Pulmonary artery endothelial cell (primary cell): Measurements from ENCODE around the gene IFNA7. TPM values are rescaled to one million over a fixed set of nuclear protein-coding genes. Genes with fewer than 3 reads are reported as not detected.
"Not testable (repeated sequence)": the region's sequence is repeated elsewhere in the genome, so short reads cannot be mapped to it uniquely, and the experiment has no call there.

Experiments
- DNase-seq: peaks from one replicate; pipeline ENCODE4 v3.0.0-alpha.2; 2011; ENCODE audit warnings: low read depth, low spot score
- total RNA-seq: library from RNA; depleted of rRNA; stranded (reverse); fragments of >200 nt; gene quantifications from 2 replicates; pipeline ENCODE4 v1.2.3, GENCODE V29; 2014

The IFNA7 gene
- total RNA-seq, 1 donor from 2014 or later = not detected

DNA sequence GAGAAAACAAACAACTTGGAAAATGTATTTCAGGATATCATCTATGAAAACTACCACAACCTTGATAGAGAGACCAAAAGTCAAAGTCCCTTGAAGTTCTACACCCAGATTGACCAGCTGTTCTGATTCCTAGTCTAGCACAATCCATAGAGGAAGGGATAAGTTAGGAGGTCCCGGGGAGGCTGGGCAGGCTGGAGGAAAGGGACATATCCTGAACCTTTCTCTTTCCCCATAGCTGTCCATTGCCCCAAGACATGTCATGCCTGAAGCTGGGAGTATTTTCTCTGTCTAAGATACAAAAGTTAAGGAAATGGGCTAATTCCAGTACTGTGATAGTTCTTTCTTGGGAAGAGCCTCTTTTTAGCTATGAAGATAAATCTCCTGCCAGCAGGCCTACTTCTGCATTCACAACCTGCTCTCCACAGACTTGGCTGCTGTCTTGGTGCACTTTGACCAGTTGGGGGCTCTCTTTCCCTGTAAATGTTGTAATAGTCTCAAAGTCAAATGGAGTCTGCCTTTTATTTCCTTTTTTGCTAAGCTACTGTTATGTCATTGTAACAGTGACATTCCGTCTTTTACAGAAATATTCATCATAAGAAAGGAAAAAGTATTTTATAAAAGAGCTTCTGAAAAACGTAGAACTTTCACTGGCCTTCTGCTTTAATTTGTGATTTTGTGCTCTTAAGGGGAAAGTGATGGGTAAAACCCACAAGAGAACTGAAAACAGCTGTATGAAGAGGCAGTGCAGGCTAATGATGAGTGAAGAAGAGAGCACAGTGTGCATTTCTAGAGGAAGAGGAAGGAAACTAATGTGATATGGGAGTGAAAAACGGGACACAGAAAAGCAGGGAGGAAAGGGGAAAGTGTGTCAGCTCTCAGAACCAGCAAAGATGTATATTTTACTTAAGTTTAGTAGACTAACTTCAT is 18.9 kb downstream of the IFNA7 start:
- DNase-seq = not testable (repeated sequence)

DNA sequence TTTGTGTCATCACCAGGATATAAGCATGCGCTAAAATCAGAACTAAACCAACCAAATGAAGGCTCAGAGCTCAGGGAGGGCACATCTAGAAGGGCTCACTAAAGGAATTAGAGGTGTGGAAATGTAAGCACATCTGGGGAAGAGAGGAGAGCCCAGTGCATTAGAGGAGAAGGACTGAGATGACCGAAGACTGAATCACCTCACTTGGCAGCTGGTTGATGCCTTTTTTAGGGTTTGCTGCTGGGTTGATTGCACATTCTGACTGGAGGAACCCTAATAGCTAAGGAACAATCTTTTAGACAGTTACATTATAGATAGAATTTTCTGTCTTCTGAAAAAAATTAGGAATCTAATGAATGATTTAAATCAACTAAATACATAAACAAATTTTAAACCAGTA is 27.3 kb downstream of the IFNA7 start:
- DNase-seq = no peak

DNA sequence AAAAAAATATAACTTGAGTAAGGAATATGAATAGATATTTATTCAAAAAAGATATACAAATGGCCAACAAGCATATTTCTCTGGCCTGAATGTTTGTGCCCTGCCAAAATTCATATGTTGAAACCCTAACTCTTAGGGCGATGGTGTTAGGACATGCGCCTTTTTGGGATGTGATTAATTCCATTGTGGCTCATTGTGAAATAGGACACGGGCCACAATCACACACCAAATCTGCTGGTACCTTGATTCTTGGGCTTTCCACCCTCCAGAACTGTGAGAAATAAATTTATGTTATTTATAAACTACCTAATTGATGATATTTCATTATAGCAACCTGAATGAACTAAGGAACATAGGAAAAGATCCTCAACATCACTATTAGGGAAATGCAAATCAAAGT is 29.8 kb downstream of the IFNA7 start:
- no peak for DNase-seq

DNA sequence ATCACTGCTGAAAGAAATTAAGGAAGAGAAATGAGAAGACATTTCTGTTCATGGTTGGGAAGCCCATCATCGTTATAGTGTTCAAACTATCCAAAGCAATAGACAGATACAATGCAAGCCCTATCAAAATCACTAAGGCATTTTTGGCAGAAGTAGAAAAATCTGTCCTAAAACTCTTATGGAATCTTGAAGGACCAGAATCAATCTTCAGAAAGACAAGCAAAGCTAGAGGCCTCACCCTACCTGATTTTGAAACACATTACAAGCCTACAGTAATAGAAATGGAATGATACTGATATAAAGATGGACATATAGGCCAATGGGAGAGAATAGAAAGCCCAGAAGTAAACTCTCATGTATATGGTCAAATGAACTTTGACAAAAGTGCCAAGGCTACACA is 30.7 kb downstream of the IFNA7 start:
- DNase-seq = no peak

DNA sequence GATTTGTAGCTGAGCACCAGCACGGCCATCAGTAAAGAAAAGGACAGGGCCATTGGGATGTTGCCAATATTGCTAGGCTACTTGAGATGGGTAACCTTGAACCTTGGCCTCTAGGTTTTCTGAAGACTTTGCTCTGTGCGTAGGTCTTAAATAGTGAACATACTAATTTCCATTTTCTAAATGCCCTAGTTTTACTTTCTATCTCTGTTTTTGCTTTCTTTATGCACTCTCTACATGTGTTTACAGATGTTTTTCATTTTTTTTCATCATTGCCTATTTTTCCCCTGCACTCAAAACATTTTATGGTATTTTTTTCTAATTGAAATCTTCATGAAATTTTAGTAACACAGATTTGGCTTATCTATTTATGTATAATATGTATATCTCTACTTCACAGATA is 35.4 kb downstream of the IFNA7 start, which contains the start of gene IFNA21:
Gene IFNA21 (minus strand): TSS at position 101 of the 400 bp plus-strand sequence. CDS start 48 bp downstream, at position 53.
- not testable (repeated sequence) for DNase-seq

DNA sequence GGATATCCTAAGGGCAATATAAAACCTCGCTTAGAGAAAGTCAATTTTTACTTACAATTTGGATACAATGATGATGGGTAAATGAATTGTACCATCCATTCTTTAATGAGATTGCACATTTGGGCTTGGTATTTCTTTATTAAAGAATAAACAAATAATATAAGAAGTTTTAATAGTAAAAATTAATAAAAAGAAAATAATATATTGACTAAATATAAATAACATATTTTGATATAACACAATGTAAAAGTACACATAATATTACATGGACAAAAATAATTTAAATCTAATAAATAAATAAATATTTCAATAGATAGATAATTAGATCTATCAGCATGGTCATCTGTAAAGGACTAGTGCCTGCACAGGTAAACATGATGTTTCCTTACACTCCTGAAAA is 36.5 kb downstream of the IFNA7 start:
- DNase-seq = no peak

DNA sequence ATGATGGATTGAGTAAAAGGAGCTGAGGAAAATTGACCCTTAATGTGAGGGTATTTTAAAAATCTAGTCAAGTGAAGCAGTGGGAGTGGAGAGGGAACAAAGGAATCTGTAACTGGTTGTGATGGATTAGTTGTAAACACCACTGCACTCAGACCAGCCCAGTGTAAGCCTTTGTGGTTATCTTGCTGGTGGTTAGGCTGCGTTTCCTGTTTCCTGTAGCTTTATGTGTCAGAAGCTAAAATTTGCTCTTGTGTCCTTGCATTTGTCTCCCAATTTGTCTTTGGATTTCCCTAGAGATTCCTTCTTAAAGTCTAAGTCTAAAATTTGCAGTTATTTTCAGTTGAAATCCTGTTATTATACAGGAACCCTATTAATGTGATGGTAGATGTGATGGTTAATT is 41.8 kb downstream of the IFNA7 start:
- DNase-seq = no peak

DNA sequence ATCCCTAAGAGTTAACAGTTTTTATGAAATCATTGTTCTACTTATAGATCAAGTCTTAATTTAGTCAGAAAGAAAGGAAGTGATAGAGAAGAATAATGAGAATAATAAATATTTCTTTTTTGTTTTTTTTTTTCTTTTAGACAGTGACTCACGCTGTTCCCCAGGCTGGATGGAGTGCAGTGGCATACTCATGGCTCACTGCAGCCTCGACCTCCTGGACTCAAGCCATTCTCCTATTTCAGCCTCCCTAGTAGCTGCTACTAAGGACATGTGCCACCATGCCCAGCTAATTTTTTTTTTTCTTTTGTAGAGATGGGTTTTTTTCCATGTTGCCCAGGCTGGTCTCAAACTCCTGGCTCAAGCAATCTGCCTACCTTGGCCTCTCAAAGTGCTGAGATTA is 46.5 kb downstream of the IFNA7 start:
- no peak for DNase-seq

DNA sequence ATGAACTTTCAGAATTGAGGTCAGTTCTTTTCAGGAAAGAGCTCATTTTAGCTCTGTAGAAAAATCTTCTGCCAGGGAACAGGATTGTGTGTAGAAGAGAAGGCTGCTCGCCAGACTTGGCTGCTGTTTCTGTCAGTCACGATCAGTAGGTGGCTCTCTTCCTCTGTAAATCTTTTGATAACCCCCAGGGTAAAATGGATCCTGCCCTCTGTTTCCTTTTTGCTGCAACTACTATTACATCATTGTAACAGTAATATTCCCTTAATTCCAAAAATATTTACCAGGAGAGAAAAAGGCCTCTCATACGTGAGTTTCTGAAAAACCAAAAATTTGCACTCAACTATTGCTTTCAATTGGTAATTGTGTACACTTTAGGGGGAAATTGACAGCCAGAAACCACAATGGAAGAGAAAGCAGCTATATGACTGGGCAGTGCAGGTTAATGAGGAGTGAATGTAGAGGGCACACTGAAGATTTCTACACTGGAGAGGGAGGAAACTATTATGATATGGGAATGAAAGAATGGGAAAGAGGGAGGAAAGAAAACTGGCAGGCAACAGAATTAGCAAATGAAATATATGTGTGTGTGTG is 47.9 kb downstream of the IFNA7 start:
- peak; percentile 17 for DNase-seq

DNA sequence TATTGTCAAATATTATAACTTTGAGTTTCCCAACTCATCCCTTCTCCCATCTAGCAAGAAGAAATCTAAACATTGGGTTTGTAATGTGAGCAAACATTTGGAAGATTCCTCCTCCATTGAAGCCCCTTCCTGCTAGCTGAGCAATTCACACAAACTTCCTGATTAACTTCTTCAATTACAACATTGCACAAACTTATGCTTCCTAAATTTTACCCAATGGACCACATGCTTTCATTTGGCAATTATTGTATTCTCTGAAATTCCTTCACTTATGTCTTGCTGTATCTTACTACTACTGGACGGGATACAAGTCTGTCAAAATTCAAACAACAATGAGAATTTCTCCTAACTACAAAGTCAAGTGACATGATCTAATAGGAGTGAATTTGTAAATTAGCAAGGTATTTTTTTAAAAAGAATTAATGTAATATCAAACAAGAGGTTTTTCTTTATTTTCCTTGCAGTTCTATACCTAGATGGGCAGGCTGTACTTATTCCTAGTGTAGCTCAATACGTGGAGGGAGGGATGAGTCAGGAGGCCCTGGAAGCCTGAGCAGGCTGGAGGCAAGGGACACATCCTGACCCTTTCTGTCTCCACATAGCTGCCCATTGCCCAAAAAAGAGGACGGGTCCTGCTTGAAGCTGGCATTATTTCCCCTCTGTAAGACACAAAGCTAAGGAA is 48.5 kb downstream of the IFNA7 start:
- DNase-seq = no peak

Other genes starting within 250 kb of the IFNA7 start
- gene HACD4, start 170.6 kb downstream of the IFNA7 start, total RNA-seq = 0.99 and 1.6 TPM in 2 replicates
- gene IFNB1, start 124.3 kb downstream of the IFNA7 start, total RNA-seq = not detected in 2 replicates
- not detected in 2 replicates for gene IFNW1, start 60.4 kb downstream of the IFNA7 start, total RNA-seq
- not detected in 2 replicates for gene IFNA21, start 35.5 kb downstream of the IFNA7 start, total RNA-seq
- gene IFNA4, start 14.6 kb downstream of the IFNA7 start, total RNA-seq = not detected in 2 replicates
- gene IFNA10, start 4.9 kb upstream of the IFNA7 start, total RNA-seq = not detected in 2 replicates
- gene IFNA16, start 15.1 kb upstream of the IFNA7 start, total RNA-seq = not detected in 2 replicates
- not detected in 2 replicates for gene IFNA17, start 26.0 kb upstream of the IFNA7 start, total RNA-seq
- not detected in 2 replicates for gene IFNA14, start 37.8 kb upstream of the IFNA7 start, total RNA-seq
- not detected in 2 replicates for gene IFNA5, start 103.1 kb upstream of the IFNA7 start, total RNA-seq
- gene KLHL9, start 133.2 kb upstream of the IFNA7 start, total RNA-seq = 33.4 and 35.1 TPM in 2 replicates
- not detected in 2 replicates for gene IFNA6, start 148.7 kb upstream of the IFNA7 start, total RNA-seq
- not detected in 2 replicates for gene IFNA13, start 165.9 kb upstream of the IFNA7 start, total RNA-seq
- not detected in 2 replicates for gene IFNA2, start 183.2 kb upstream of the IFNA7 start, total RNA-seq
- not detected in 2 replicates for gene IFNA8, start 206.9 kb upstream of the IFNA7 start, total RNA-seq
- not detected in 2 replicates for gene IFNA1, start 238.2 kb upstream of the IFNA7 start, total RNA-seq